OCI-LY1 (cell line): ENCODE results near the gene DENND1A.

Source experiments
- H2AFZ ChIP-seq: fragments of 200-600 bp; sonication (generic), shearing (Covaris generic); 2 replicates; pipeline ENCODE4 v1.6.0; 2014; ENCODE audit warnings: antibody characterized with exemption, mild to moderate bottlenecking, low read length
- H3F3A ChIP-seq: fragments of 200-600 bp; sonication (generic), shearing (Covaris generic); 2 replicates; pipeline ENCODE4 v1.6.0; 2014; ENCODE audit warnings: mild to moderate bottlenecking, antibody characterized with exemption, low read length, moderate library complexity; ENCODE audit not compliant: insufficient read depth
- H3K27ac ChIP-seq: fragments of 200-600 bp; sonication (generic); 2 replicates; pipeline ENCODE4 v1.5.1; 2014; ENCODE audit warnings: low read length, mixed run types, mild to moderate bottlenecking, low read depth; ENCODE audit not compliant: poor library complexity, severe bottlenecking
- H3K27me3 ChIP-seq: fragments of 200-600 bp; sonication (generic); 2 replicates; pipeline ENCODE4 v1.6.0; 2014; ENCODE audit warnings: antibody characterized with exemption, mild to moderate bottlenecking, low read length, moderate library complexity; ENCODE audit not compliant: insufficient read depth
- H3K36me3 ChIP-seq: fragments of 200-600 bp; sonication (generic); 2 replicates; pipeline ENCODE4 v1.6.1; 2014; ENCODE audit warnings: mild to moderate bottlenecking, antibody characterized with exemption, low read length, moderate library complexity, mixed read lengths; ENCODE audit not compliant: insufficient read depth
- H3K4me1 ChIP-seq: fragments of 200-600 bp; sonication (generic); 2 replicates; pipeline ENCODE4 v1.5.1; 2014; ENCODE audit warnings: mild to moderate bottlenecking, low read length, moderate library complexity; ENCODE audit not compliant: insufficient read depth, severe bottlenecking
- H3K4me2 ChIP-seq: fragments of 200-600 bp; sonication (generic), shearing (Covaris generic); 2 replicates; pipeline ENCODE4 v1.6.1; 2014; ENCODE audit warnings: low read length
- H3K4me3 ChIP-seq: fragments of 200-600 bp; sonication (generic); 2 replicates; pipeline ENCODE4 v1.5.1; 2014; ENCODE audit warnings: low read length, low read depth, mild to moderate bottlenecking, mixed read lengths; ENCODE audit not compliant: poor library complexity, severe bottlenecking
- H3K79me2 ChIP-seq: fragments of 200-600 bp; shearing (Covaris generic); 2 replicates; pipeline ENCODE4 v1.6.1; 2016; ENCODE audit warnings: mixed run types, low read length, mixed read lengths; ENCODE audit not compliant: insufficient read depth
- H3K9ac ChIP-seq: fragments of 200-600 bp; sonication (generic), shearing (Covaris generic); 2 replicates; pipeline ENCODE4 v1.6.1; 2014; ENCODE audit warnings: mild to moderate bottlenecking, low read length, mixed read lengths
- H3K9me2 ChIP-seq: fragments of 200-600 bp; sonication (generic), shearing (Covaris generic); 2 replicates; pipeline ENCODE4 v1.6.1; 2014; ENCODE audit warnings: low read depth, mild to moderate bottlenecking, low read length, mixed read lengths
- H3K9me3 ChIP-seq: fragments of 200-600 bp; shearing (Covaris generic); 2 replicates; pipeline ENCODE4 v1.6.1; 2014; ENCODE audit warnings: low read length, mixed read lengths
- H4K20me1 ChIP-seq: fragments of 200-600 bp; sonication (generic), shearing (Covaris generic); 2 replicates; pipeline ENCODE4 v1.6.0; 2016; ENCODE audit warnings: mild to moderate bottlenecking, low read length; ENCODE audit not compliant: insufficient read depth
- CTCF ChIP-seq: fragments of 200-600 bp; sonication (generic), shearing (Covaris generic); IDR thresholded peaks from 2 replicates; pipeline ENCODE4 v1.5.1; 2017; ENCODE audit warnings: mild to moderate bottlenecking, antibody characterized with exemption, low read length, moderate library complexity, mixed read lengths
- EZH2 ChIP-seq: fragments of 200-600 bp; sonication (generic), shearing (Covaris generic); IDR thresholded peaks from 2 replicates; pipeline ENCODE4 v1.8.0; 2017; ENCODE audit warnings: borderline replicate concordance, mixed run types, mild to moderate bottlenecking, antibody characterized with exemption, low read length, moderate library complexity, mixed read lengths

Gene DENND1A

GRCh38 chr9:123556464-123557435 lies 373.2 kb downstream of the DENND1A start:
- Histone ChIP-seq H3K36me3 (no peaks in the 10 kb centered on the region), H3K4me3 (no peak overlapping the region), H3K9me2 (no peaks in the 10 kb centered on the region), H3K79me2 (no peaks in the 10 kb centered on the region), H3K4me2 (no peak overlapping the region), H3F3A (no peaks in the 10 kb centered on the region), H3K27ac (no peak overlapping the region), H4K20me1 (no peaks in the 10 kb centered on the region), H2AFZ (no peak overlapping the region), H3K9ac (no peak overlapping the region), H3K27me3 (no peaks in the 10 kb centered on the region), H3K4me1 (peaks cover 8% of the 10 kb centered on the region), H3K9me3 (no peaks in the 10 kb centered on the region)
- TF ChIP-seq CTCF (no peak), EZH2 (no peak)

GRCh38 chr9:123555646-123556045 lies 374.3 kb downstream of the DENND1A start:
- no peak for TF ChIP-seq CTCF
- H2AFZ ChIP-seq: no peak overlapping the region
- no peak overlapping the region for H3K9ac ChIP-seq
- no peaks in the 10 kb centered on the region for H3K27me3 ChIP-seq
- no peaks in the 10 kb centered on the region for H3K36me3 ChIP-seq
- H3K4me1 ChIP-seq: peaks cover 8% of the 10 kb centered on the region
- no peaks in the 10 kb centered on the region for H3F3A ChIP-seq
- H3K9me3 ChIP-seq: no peaks in the 10 kb centered on the region
- H3K9me2 ChIP-seq: no peaks in the 10 kb centered on the region
- no peaks in the 10 kb centered on the region for H3K79me2 ChIP-seq
- no peak overlapping the region for H3K4me2 ChIP-seq
- no peaks in the 10 kb centered on the region for H4K20me1 ChIP-seq
- no peak overlapping the region for H3K4me3 ChIP-seq
- no peak overlapping the region for H3K27ac ChIP-seq

- H2AFZ ChIP-seq: no peak overlapping the region
- H3K4me1 ChIP-seq: peaks cover 8% of the 10 kb centered on the region
- H4K20me1 ChIP-seq: no peaks in the 10 kb centered on the region
- no peaks in the 10 kb centered on the region for H3K27me3 ChIP-seq
- H3K27ac ChIP-seq: no peak overlapping the region
- H3K4me2 ChIP-seq: no peak overlapping the region
- H3K9ac ChIP-seq: no peak overlapping the region
- H3K4me3 ChIP-seq: no peak overlapping the region
- no peaks in the 10 kb centered on the region for H3K36me3 ChIP-seq
- TF ChIP-seq EZH2: no peak
- no peak for TF ChIP-seq CTCF
- no peaks in the 10 kb centered on the region for H3K79me2 ChIP-seq
- no peaks in the 10 kb centered on the region for H3F3A ChIP-seq
- no peaks in the 10 kb centered on the region for H3K9me3 ChIP-seq
- H3K9me2 ChIP-seq: no peaks in the 10 kb centered on the region
Measured at GRCh38 chr9:123552530-123552929, 377.4 kb downstream of the DENND1A start.
